Lower leg skin (tissue), 3 donors: ENCODE data around the gene NEUROD1.

Experiments
- POLR2A ChIP-seq, 2 donors: fragments of 450-650 bp; IDR thresholded peaks; one replicate each; pipeline ENCODE4 v1.6.1; 2016 to 2017; ENCODE audit warnings: antibody characterized with exemption in 2 of 2, mild to moderate bottlenecking in 1 of 2, moderate library complexity in 1 of 2
- TF ChIP-seq, protein P1 (sequence below), 3 donors: fragments of 450-650 bp; IDR thresholded peaks; one replicate each; pipeline ENCODE4 v1.5.1; 2016; ENCODE audit warnings: antibody characterized with exemption in 3 of 3, mild to moderate bottlenecking in 3 of 3, moderate library complexity in 2 of 3

DNA sequence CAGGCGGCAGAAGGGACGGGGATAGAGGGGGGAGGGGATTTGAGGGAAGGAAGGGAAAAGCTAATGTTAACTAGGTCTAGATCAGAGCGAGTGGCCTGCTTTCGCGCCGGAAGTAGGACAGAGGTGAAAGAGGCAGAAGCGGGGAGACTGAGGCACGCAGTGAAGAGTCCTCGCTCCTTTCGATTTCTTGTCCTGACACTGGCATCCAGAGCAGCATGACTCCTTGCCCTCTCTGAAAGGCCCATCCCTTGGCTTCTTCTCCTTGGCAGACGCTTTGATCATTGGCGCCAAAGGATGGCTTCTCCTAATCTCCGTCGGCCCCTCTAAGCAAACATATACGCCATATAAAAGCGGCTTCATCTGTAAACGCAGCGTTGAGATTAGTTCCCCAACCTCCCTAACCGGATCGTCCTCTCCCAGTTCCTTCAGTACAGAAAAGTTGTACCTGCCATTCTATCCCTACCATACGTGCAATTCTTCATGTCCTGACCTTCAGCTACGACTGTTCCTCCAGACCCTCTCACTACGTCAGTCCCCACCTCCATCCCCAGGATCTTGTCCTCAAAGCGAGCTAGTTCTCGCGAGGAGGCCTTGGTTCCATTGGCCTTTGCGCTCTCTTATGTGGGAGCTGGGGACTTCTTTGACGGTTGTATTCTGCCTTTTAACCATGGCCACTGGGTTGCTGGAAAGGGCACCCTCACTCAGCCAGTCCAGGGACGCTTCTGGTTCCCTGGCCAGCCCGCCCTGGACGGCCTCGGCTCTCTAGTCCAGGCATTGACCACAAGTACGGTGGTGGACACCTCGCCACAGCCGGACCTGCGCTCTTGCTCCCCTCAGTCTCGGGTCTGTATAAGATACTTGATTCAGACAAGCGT, 857 bp upstream of the NEUROD1 start:
- TF ChIP-seq, protein P1, sequence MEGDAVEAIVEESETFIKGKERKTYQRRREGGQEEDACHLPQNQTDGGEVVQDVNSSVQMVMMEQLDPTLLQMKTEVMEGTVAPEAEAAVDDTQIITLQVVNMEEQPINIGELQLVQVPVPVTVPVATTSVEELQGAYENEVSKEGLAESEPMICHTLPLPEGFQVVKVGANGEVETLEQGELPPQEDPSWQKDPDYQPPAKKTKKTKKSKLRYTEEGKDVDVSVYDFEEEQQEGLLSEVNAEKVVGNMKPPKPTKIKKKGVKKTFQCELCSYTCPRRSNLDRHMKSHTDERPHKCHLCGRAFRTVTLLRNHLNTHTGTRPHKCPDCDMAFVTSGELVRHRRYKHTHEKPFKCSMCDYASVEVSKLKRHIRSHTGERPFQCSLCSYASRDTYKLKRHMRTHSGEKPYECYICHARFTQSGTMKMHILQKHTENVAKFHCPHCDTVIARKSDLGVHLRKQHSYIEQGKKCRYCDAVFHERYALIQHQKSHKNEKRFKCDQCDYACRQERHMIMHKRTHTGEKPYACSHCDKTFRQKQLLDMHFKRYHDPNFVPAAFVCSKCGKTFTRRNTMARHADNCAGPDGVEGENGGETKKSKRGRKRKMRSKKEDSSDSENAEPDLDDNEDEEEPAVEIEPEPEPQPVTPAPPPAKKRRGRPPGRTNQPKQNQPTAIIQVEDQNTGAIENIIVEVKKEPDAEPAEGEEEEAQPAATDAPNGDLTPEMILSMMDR (IDR thresholded peaks at IDR 0.05) = no peak
- no peak for TF ChIP-seq POLR2A (IDR thresholded peaks at IDR 0.05)
